Testis (tissue), 2 donors: ENCODE measurements around the gene KLHL40.

Source experiments
- CTCF ChIP-seq, 3 experiments: fragments of 450-650 bp in 2 of 3; fragments of 200-600 bp in 1 of 3; sonication (generic) in 1 of 3; IDR thresholded peaks; one replicate each; pipeline ENCODE4 v1.5.1; 2016 to 2019; ENCODE audit warnings: antibody characterized with exemption in 3 of 3, mild to moderate bottlenecking in 2 of 3, moderate library complexity in 1 of 3
- POLR2A ChIP-seq: fragments of 450-650 bp; IDR thresholded peaks from one replicate; pipeline ENCODE4 v1.6.1; 2017; ENCODE audit warnings: antibody characterized with exemption, mild to moderate bottlenecking, moderate library complexity

- no peak for TF ChIP-seq POLR2A
- no peak for TF ChIP-seq CTCF (IDR thresholded peaks at IDR 0.05)
Observed at GRCh38 chr3:42718338-42718737, 33.0 kb downstream of the KLHL40 start.
